Panc1 (cell line): ENCODE data around the gene BACH2. TPM values are rescaled to one million over a fixed set of nuclear protein-coding genes. Genes with fewer than 3 reads are reported as not detected.
A peak's percentile ranks its signal among the peaks of the same experiment; 100 is the strongest.

Source experiments
- ATAC-seq: fragments of 200-7000 bp; cut with Tn5 transposase; 2 replicates; pipeline ENCODE4 v1.9.1; 2020; ENCODE audit warnings: mild to moderate bottlenecking, moderate library complexity
- BruUV-seq: library from RNA; stranded (reverse); fragments of 400-500 nt; replicated peaks from 2 replicates; lab custom pipeline; 2021; lab: Mats Ljungman, UMichigan
- CTCF ChIA-PET: fragments of 300-600 bp; sonication (Branson Sonifier 250); formaldehyde crosslinking; loops from one replicate; lab custom pipeline; 2022; ENCODE audit warnings: antibody characterized with exemption; lab: Charles Lee
- POLR2A ChIA-PET: fragments of 300-600 bp; sonication (Branson Sonifier 250); formaldehyde crosslinking; loops from one replicate; lab custom pipeline; 2022; ENCODE audit warnings: antibody characterized with exemption; lab: Charles Lee
- DNase-seq: peaks from one replicate; pipeline ENCODE4 v3.0.0-alpha.2; 2010; ENCODE audit warnings: low read depth, low spot score
- H3K27ac ChIP-seq: 2 replicates; pipeline ENCODE4 v1.5.1; 2011; ENCODE audit warnings: mild to moderate bottlenecking, low read length, inconsistent platforms
- H3K27me3 ChIP-seq: fragments of 200-500 bp; sonication (Bioruptor generic); 2 replicates; pipeline ENCODE4 v1.6.0; 2014; ENCODE audit warnings: low read length, inconsistent platforms; ENCODE audit not compliant: control insufficient read depth, insufficient read depth
- H3K36me3 ChIP-seq: fragments of 200-500 bp; sonication (Bioruptor generic); 2 replicates; pipeline ENCODE4 v1.5.1; 2014; ENCODE audit warnings: inconsistent platforms, mild to moderate bottlenecking, low read length, moderate library complexity; ENCODE audit not compliant: control insufficient read depth, insufficient read depth
- H3K4me1 ChIP-seq: 2 replicates; pipeline ENCODE4 v1.5.1; 2011; ENCODE audit warnings: inconsistent platforms, mild to moderate bottlenecking, low read length, moderate library complexity; ENCODE audit not compliant: control insufficient read depth, insufficient read depth
- H3K4me3 ChIP-seq, 2 experiments: 2 replicates each; pipeline ENCODE4 v1.5.1; 2011 to 2012; ENCODE audit warnings: low read depth in 2 of 2, low read length in 2 of 2, mild to moderate bottlenecking in 2 of 2, inconsistent platforms in 1 of 2, moderate library complexity in 1 of 2
- H3K9me3 ChIP-seq: fragments of 200-500 bp; sonication (Bioruptor generic); 2 replicates; pipeline ENCODE4 v1.5.1; 2014; ENCODE audit warnings: low read depth, mild to moderate bottlenecking, inconsistent platforms, low read length, moderate library complexity; ENCODE audit not compliant: control insufficient read depth, insufficient read depth
- POLR2AphosphoS5 ChIP-seq: IDR thresholded peaks from 2 replicates; pipeline ENCODE4 v1.6.1; 2012; ENCODE audit warnings: mild to moderate bottlenecking, low read depth, low read length, moderate library complexity
- SIN3A ChIP-seq: IDR thresholded peaks from 2 replicates; pipeline ENCODE4 v1.6.1; 2012; ENCODE audit warnings: low read depth, mild to moderate bottlenecking, low read length, moderate library complexity, borderline replicate concordance; ENCODE audit not compliant: insufficient read depth
- TCF7L2 ChIP-seq: IDR thresholded peaks from 2 replicates; pipeline ENCODE4 v1.6.1; 2011; ENCODE audit warnings: mild to moderate bottlenecking, low read depth, low read length, inconsistent platforms
- in situ Hi-C: cut with HindIII; loops from 2 replicates; pipeline ENCODE4 v1.10.0; 2016; ENCODE audit warnings: low sequenced_read_pairs, low pct_unique_long_range_greater_than_20kb
- intact Hi-C: fragments of 100-400 bp; cut with micrococcal nuclease; formaldehyde crosslinking; loops from one replicate; pipeline ENCODE4 v1.10.0; 2022; ENCODE audit not compliant: unreplicated experiment
- total RNA-seq: library from RNA; stranded (reverse); gene quantifications from one replicate; pipeline ENCODE4 v1.2.1, GENCODE V29; 2021; ENCODE audit not compliant: unreplicated experiment
- TF ChIP-seq, protein P1 (sequence below), 2 experiments: IDR thresholded peaks; 2 replicates each; pipeline ENCODE4 v1.6.1; 2011 to 2012; ENCODE audit warnings: low read depth in 2 of 2, control low read depth in 1 of 2, low read length in 1 of 2, mild to moderate bottlenecking in 1 of 2, moderate library complexity in 1 of 2; ENCODE audit not compliant: insufficient read depth in 1 of 2
- TF ChIP-seq, protein P2 (sequence below): fragments of 450-650 bp; IDR thresholded peaks from 2 replicates; pipeline ENCODE4 v1.5.1; 2017; ENCODE audit warnings: mild to moderate bottlenecking

Gene BACH2
- total RNA-seq, 1 experiment from 2014 or later: 1.6 TPM

DNA sequence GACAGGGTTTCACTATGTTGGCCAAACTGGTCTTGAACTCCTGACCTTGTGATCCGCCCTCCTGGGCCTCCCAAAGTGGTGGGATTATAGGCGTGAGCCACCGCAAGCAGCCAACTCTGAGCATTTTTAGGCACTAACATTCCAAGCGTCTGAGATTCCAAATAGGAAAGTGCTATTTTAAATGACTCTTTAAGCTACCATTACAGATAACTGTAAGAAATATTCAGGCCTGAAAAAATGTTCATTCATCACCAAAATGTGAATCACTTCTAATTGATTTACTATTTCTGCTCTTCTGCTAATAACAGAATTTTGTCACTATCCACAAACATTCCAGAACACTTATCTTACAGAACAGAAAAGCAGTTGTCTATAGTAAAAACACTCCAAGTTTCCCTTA lies 106.5 kb downstream of the BACH2 start:
- CTCF ChIA-PET: interaction anchor here (0.7 kb wide), 2 partner anchors 96 to 135 kb away, joined by 8 to 12 read pairs; no protein-coding TSS in a partner anchor
- BruUV-seq: no TSS peak
- TF ChIP-seq, protein P1, sequence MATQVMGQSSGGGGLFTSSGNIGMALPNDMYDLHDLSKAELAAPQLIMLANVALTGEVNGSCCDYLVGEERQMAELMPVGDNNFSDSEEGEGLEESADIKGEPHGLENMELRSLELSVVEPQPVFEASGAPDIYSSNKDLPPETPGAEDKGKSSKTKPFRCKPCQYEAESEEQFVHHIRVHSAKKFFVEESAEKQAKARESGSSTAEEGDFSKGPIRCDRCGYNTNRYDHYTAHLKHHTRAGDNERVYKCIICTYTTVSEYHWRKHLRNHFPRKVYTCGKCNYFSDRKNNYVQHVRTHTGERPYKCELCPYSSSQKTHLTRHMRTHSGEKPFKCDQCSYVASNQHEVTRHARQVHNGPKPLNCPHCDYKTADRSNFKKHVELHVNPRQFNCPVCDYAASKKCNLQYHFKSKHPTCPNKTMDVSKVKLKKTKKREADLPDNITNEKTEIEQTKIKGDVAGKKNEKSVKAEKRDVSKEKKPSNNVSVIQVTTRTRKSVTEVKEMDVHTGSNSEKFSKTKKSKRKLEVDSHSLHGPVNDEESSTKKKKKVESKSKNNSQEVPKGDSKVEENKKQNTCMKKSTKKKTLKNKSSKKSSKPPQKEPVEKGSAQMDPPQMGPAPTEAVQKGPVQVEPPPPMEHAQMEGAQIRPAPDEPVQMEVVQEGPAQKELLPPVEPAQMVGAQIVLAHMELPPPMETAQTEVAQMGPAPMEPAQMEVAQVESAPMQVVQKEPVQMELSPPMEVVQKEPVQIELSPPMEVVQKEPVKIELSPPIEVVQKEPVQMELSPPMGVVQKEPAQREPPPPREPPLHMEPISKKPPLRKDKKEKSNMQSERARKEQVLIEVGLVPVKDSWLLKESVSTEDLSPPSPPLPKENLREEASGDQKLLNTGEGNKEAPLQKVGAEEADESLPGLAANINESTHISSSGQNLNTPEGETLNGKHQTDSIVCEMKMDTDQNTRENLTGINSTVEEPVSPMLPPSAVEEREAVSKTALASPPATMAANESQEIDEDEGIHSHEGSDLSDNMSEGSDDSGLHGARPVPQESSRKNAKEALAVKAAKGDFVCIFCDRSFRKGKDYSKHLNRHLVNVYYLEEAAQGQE (IDR thresholded peaks at IDR 0.05; ENCODE audit: insufficient read depth in 1 of 2, low read depth in 2 of 2, low read length in 1 of 2): no peak
- TF ChIP-seq, protein P2, sequence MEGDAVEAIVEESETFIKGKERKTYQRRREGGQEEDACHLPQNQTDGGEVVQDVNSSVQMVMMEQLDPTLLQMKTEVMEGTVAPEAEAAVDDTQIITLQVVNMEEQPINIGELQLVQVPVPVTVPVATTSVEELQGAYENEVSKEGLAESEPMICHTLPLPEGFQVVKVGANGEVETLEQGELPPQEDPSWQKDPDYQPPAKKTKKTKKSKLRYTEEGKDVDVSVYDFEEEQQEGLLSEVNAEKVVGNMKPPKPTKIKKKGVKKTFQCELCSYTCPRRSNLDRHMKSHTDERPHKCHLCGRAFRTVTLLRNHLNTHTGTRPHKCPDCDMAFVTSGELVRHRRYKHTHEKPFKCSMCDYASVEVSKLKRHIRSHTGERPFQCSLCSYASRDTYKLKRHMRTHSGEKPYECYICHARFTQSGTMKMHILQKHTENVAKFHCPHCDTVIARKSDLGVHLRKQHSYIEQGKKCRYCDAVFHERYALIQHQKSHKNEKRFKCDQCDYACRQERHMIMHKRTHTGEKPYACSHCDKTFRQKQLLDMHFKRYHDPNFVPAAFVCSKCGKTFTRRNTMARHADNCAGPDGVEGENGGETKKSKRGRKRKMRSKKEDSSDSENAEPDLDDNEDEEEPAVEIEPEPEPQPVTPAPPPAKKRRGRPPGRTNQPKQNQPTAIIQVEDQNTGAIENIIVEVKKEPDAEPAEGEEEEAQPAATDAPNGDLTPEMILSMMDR: no peak
- TF ChIP-seq POLR2AphosphoS5 (no peak), SIN3A (no peak), TCF7L2 (no peak)
- Histone ChIP-seq H3K27ac (no peak overlapping the region), H3K4me3 (no peak overlapping the region), H3K27me3 (no peaks in the 10 kb centered on the region), H3K4me1 (no peaks in the 10 kb centered on the region; the same call in 1 of the 2 replicates), H3K36me3 (no peaks in the 10 kb centered on the region), H3K9me3 (no peaks in the 10 kb centered on the region)
- in situ Hi-C loops: no loop called here
- POLR2A ChIA-PET: no interaction called here
- intact Hi-C loops: no loop called here
- no peak for DNase-seq
- ATAC-seq: no peak

DNA sequence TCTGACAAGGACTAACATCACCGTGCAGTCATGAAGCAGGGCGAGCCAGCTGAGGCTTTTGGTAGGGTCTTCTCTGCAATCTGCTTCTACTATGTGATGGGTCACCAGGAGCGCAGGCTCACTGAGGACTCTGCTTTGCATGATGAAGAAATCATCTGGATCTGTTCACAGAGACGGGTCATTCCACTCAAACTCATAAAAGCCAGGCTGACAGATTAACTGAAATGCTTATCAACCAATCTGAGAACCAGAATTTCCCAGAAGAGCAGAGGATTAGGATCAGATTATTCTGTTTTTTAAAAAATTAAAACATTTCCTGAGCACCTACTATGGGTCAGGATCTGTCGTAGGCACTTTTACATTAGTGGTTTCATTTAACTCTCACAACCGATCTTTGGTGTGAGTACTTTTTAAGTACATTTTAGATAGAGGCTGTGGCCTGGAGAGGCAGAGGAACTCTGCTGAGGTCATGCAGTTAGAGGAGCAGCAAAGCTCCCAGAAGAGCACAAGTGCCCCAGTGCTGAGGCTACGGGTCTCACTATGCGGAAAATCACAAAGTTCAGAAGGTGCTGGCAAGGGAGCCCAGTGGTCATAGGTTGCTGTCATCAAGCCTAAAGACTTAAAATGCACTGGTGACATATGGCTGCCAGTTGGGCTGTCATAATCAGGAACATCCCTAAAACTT lies 109.1 kb downstream of the BACH2 start:
- DNase-seq (no peak), ATAC-seq (peak; percentile 58)
- in situ Hi-C loops (no loop called here), intact Hi-C loops (no loop called here)
- Histone ChIP-seq H3K4me1 (no peaks in the 10 kb centered on the region; the same call in 1 of the 2 replicates), H3K4me3 (no peak overlapping the region), H3K27me3 (no peaks in the 10 kb centered on the region), H3K27ac (no peak overlapping the region), H3K9me3 (no peaks in the 10 kb centered on the region), H3K36me3 (no peaks in the 10 kb centered on the region)
- no TSS peak for BruUV-seq
- POLR2A ChIA-PET: no interaction called here
- TF ChIP-seq SIN3A: no peak
- TF ChIP-seq TCF7L2: no peak
- TF ChIP-seq, protein P2: no peak
- TF ChIP-seq, protein P1 (IDR thresholded peaks at IDR 0.05; ENCODE audit: insufficient read depth in 1 of 2, low read depth in 2 of 2, low read length in 1 of 2): no peak
- no peak for TF ChIP-seq POLR2AphosphoS5
- CTCF ChIA-PET: no interaction called here
